Occipital lobe (tissue), 2 donors: ENCODE measurements around the gene C1orf105. TPM values are rescaled to one million over a fixed set of nuclear protein-coding genes. Genes with fewer than 3 reads are reported as not detected.
"Not testable (repeated sequence)": the region's sequence is repeated elsewhere in the genome, so short reads cannot be mapped to it uniquely, and the experiment has no call there.

Experiments
- DNase-seq: peaks from one replicate; lab custom pipeline; 2025; lab: John Stamatoyannopoulos, UW
- total RNA-seq: library from RNA; depleted of rRNA; stranded (reverse); fragments of >200 nt; gene quantifications from one replicate; pipeline ENCODE4 v1.2.3, GENCODE V29; 2014

C1orf105 gene
- total RNA-seq, 1 donor from 2014 or later, result not detected

GRCh38 chr1:172486805-172487454, 66.4 kb downstream of the C1orf105 start:
- no peak for DNase-seq

GRCh38 chr1:172487550-172487949, 67.1 kb downstream of the C1orf105 start:
- DNase-seq, result no peak

- no peak for DNase-seq
Measured at GRCh38 chr1:172488393-172488792, 67.9 kb downstream of the C1orf105 start.

GRCh38 chr1:172489847-172490246, 69.4 kb downstream of the C1orf105 start:
- no peak for DNase-seq

- DNase-seq, result no peak
Measured at GRCh38 chr1:172492421-172492820, 71.9 kb downstream of the C1orf105 start.

GRCh38 chr1:172494166-172494565, 73.7 kb downstream of the C1orf105 start:
- DNase-seq, result no peak

GRCh38 chr1:172496127-172496526, 75.6 kb downstream of the C1orf105 start:
- not testable (repeated sequence) for DNase-seq

GRCh38 chr1:172496678-172497077, 76.2 kb downstream of the C1orf105 start:
- DNase-seq, result no peak

GRCh38 chr1:172497230-172497629, 76.7 kb downstream of the C1orf105 start:
- DNase-seq, result no peak

- no peak for DNase-seq
Measured at GRCh38 chr1:172498857-172499256, 78.4 kb downstream of the C1orf105 start.

GRCh38 chr1:172499636-172500141, 79.2 kb downstream of the C1orf105 start:
- DNase-seq, result no peak

- no peak for DNase-seq
Measured at GRCh38 chr1:172500207-172500606, 79.7 kb downstream of the C1orf105 start.

GRCh38 chr1:172507741-172508140, 87.3 kb downstream of the C1orf105 start:
- no peak for DNase-seq

GRCh38 chr1:172510479-172510878, 90.0 kb downstream of the C1orf105 start:
- no peak for DNase-seq

GRCh38 chr1:172512591-172512990, 92.1 kb downstream of the C1orf105 start:
- no peak for DNase-seq

GRCh38 chr1:172513479-172513878, 93.0 kb downstream of the C1orf105 start:
- DNase-seq, result no peak

- no peak for DNase-seq
Measured at GRCh38 chr1:172514108-172514507, 93.6 kb downstream of the C1orf105 start.

- DNase-seq, result no peak
Measured at GRCh38 chr1:172515436-172515835, 95.0 kb downstream of the C1orf105 start.

- no peak for DNase-seq
Measured at GRCh38 chr1:172515927-172516326, 95.4 kb downstream of the C1orf105 start.

- DNase-seq, result no peak
Measured at GRCh38 chr1:172517081-172517480, 96.6 kb downstream of the C1orf105 start.

GRCh38 chr1:172517545-172517944, 97.1 kb downstream of the C1orf105 start:
- no peak for DNase-seq
